HG02610 (cell line): ENCODE data around the gene CRIP1.

Source experiments
- ATAC-seq: cut with Tn5 transposase; IDR thresholded peaks from one replicate; pipeline ENCODE4 v1.9.1; 2021; ENCODE audit warnings: mild to moderate bottlenecking, moderate library complexity; ENCODE audit not compliant: unreplicated experiment

The CRIP1 gene

GRCh38 chr14:105469456-105470349, 17.0 kb upstream of the CRIP1 start:
- ATAC-seq: no peak

DNA sequence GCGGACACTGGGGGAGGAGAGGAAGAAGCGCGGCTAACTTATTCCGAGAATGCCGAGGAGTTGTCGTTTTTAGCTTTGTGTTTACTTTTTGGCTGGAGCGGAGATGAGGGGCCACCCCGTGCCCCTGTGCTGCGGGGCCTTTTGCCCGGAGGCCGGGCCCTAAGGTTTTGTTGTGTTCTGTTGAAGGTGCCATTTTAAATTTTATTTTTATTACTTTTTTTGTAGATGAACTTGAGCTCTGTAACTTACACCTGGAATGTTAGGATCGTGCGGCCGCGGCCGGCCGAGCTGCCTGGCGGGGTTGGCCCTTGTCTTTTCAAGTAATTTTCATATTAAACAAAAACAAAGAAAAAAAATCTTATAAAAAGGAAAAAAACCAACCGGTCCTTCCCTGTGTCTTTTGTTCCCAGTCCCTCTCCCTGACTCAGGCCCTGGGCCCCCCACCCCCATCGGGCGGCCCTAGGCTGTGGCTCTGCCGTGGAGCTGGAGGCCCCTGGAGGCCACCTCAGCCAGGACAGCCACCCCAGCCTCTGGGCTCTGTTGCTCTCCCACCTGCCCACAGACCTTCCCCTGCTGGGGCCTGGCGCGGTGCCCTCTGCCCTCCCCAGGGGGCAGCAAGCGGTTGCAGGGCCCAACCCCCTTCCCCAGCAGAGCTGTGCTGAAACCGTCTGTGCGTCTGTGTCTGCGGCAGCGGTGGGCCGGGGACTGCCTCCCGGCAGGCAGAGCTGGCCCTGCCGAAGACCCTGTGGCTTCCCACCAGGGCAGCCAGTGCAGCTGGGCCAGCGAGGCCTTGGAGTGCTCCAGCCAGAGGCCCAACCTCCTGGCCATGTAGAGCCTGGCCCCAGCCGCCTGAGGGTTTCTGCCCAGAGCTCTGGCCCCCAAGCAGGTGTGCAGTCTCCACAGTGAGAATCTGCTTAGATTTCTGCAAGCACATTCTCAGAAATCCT, 16.1 kb upstream of the CRIP1 start:
- ATAC-seq: no peak

GRCh38 chr14:105471297-105471821, 15.3 kb upstream of the CRIP1 start:
- ATAC-seq: no peak

DNA sequence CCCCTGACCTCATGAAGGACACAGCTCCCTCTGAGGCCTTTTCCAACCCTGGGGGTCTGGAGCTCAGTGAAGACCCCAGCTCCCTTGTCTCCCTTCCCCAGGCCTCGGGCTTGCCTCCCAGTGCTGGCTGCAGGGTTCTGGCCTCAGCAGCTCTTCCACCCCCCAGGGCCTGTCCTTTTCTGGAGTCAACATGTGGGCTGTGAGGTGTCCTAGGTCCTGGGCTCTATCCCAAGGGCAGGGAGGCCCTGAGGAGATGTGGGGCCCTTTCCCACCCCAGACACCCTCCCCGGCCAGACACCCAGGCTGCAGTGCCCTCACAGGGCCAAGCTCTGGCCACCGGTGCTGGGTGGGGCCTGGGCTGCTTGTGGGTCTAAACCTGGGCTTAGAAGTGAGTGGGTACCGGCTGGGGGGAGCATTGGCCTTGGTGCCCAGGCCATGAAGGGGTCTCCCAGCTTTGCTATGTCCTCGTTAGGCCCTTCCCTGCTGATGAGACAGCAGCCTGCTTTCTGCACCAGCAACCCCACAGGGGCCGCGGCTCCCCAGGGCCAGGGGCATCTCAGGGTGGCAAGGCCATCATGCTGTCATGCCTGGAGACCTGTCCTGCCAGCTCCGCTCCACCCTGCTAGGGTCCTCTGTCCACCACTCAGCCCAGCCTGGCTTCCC, 14.7 kb upstream of the CRIP1 start:
- no peak for ATAC-seq

GRCh38 chr14:105472486-105472991, 14.1 kb upstream of the CRIP1 start:
- ATAC-seq: no peak

DNA sequence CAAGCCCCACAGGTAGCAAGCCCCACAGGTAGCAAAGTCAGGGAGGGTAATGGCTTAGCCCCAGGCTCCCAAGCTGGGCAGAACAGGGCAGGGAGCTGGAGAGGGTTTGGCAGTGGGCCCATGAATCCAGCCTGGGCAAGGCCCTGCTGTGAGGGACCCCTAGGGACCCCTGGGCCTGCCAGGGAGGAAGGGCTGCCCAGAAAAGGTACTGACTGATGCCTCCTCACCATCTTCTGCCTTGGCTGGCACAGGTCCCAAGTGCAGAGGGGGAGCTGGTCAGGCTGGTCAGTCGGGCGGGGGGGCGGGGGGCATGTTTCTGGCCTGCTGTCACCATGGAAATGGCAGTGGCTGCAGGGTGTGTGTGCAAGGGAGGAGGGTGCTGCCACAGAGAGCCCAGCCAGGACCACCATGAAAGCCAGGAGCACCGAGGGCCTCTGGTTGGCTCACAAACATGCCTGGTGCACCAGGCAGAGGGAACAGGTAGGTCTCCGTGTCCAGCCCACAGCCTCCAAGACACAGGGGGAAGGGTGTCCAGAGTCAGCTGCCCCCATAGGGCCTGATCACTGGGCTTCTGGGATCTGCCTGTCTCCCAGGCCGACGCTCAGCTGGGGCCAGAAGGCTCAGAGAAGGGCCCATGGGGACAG, 13.5 kb upstream of the CRIP1 start:
- ATAC-seq: no peak

GRCh38 chr14:105473677-105474482, 12.8 kb upstream of the CRIP1 start:
- no peak for ATAC-seq

DNA sequence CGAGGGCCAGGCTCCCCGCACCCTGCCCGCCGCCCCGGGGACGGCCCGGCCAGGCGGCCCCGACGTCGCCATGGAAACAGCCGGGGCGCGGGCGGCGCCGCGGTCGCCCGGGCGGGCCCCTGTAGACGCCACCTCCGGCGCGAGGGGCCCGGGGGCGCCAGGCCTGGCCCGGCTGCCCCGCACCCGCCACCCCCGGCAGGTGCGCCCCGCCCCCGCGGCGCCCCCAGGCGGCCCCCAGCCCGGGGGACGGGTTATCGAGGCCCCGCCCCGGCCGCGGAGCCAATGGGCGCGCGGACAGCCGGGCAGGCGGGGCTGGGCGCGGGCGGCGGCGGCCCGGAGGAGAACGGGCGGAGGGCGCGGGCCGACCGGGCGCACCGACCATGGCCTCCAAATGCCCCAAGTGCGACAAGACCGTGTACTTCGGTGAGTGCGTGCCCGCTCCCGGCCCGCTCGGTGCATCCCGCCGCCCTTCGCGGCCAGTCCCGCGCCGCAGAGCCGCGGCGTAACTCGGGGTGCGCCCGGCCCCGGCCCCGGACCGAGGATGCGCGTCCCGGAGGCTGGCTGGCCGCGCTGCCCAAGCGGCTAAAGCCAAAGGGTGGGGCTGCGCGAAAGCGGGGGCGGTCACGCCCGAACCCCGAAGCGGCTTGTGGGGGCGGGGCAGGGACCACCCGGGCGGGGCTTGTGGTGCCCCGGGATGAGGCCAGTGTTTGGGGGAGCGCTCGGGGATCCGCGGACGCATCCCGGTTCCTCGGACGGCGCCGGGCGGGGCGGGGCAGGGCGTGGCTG, 12.0 kb upstream of the CRIP1 start, which contains the start of gene CRIP2:
Gene CRIP2, plus strand, starts transcription at position 339 of the 786 bp plus-strand sequence. Its CDS starts 42 bp downstream, at position 381.
- ATAC-seq: no peak

- no peak for ATAC-seq
Measured at GRCh38 chr14:105475269-105476096, 11.2 kb upstream of the CRIP1 start.

DNA sequence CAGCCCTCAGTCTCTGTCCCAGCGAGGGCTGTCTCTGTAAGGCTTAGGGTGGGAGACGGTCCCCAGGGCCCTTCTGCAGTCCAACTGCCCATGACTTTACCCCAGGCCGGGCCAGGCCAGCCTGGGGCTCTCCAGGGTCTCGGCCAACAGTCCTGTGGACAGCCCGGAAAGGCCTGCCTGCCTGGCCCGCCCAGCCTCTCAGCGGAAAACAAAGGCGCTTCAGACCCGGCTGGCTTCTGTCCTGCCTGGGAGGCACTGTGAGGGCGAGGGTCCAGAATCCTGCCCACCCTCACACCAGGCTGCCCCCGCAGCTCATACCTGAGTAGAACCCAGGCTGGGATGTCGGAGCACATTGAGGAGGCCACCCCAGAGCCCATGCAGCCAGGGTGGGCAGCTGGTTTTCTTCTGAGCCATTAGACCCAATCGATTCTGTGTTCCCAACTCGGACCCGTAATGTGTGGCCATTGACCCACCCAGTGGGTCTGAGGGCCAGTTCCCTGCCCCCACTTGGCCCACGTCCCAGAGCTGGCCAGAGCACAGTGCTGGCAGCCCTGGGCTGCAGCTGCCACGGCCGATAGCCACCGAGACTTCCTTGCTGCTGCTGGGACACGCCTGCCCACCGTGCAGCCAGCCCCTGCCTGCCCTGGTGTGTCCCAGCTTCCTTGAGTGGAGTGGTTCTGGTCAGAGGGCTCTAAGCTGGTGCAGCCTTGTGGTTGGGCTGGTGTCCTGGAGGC, 10.4 kb upstream of the CRIP1 start:
- ATAC-seq: no peak

GRCh38 chr14:105476831-105477659, 9.6 kb upstream of the CRIP1 start:
- ATAC-seq: no peak

GRCh38 chr14:105477660-105478397, 8.9 kb upstream of the CRIP1 start:
- no peak for ATAC-seq

DNA sequence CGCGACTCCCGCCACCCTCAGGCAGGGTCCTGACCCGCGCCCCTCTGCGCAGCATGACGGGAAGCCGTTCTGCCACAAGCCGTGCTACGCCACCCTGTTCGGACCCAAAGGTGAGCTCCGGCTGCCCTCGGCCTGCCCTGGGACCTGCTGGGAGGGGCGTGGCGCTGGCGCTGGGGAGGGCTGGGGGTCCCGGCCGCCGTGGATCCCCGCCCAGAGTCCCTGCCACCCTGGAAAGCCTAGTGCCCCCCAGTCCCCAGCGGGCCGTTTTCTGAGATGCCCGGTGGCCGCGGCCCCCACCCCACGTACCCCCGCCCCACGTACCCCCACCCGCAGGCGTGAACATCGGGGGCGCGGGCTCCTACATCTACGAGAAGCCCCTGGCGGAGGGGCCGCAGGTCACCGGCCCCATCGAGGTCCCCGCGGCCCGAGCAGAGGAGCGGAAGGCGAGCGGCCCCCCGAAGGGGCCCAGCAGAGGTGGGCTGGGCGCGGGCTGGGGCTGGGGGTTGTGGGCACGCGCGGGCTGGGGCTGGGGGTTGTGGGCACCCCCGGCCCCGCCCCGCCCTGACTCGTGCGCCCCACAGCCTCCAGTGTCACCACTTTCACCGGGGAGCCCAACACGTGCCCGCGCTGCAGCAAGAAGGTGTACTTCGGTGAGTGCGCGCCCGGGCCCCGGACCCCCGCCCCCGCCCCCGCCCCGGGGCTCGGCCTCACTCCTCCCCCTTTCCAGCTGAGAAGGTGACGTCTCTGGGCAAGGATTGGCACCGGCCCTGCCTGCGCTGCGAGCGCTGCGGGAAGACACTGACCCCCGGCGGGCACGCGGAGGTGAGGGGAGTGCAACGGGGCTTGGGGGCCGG, 8.1 kb upstream of the CRIP1 start:
- ATAC-seq: no peak

- no peak for ATAC-seq
Measured at GRCh38 chr14:105479431-105480158, 7.1 kb upstream of the CRIP1 start.
